HepG2 (cell line): Measurements from ENCODE around the gene PURB. TPM values are rescaled to one million over a fixed set of nuclear protein-coding genes. Genes with fewer than 3 reads are reported as not detected.

Experiments
- ATAC-seq: fragments of 200-7000 bp; cut with Tn5 transposase; 3 replicates; pipeline ENCODE4 v1.9.1; 2020; ENCODE audit warnings: mild to moderate bottlenecking, moderate library complexity
- BruUV-seq: library from RNA; stranded (reverse); fragments of 400-500 nt; replicated peaks from 2 replicates; lab custom pipeline; 2021; lab: Mats Ljungman, UMichigan
- CTCF ChIA-PET: fragments of 300-600 bp; formaldehyde crosslinking; extraction: SDS; loops from one replicate; lab custom pipeline; 2021; ENCODE audit warnings: low total read pairs, inconsistent platforms, low intra/inter-chr PET ratio; lab: Yijun Ruan, JAX
- POLR2A ChIA-PET: fragments of 350-600 bp; sonication (Branson Sonifier 250); formaldehyde crosslinking; loops from one replicate; lab custom pipeline; 2020; ENCODE audit warnings: antibody characterized with exemption, inconsistent platforms; lab: Yijun Ruan, JAX
- DNase-seq: peaks from one replicate; pipeline ENCODE4 v3.0.0-alpha.2; 2015; ENCODE audit warnings: low spot score
- FAIRE-seq: peaks from 3 replicates; lab custom pipeline; 2011; peaks lifted over from hg19 to GRCh38; lab: Jason Lieb, UNC
- H2AFZ ChIP-seq: one replicate; pipeline ENCODE4 v1.6.1; 2011; ENCODE audit warnings: low read length, inconsistent platforms
- H3K27ac ChIP-seq: fragments of 300-600 bp; 3 replicates; pipeline ENCODE4 v1.8.0; 2011; ENCODE audit warnings: mixed run types, mild to moderate bottlenecking, mixed read lengths, low read length, inconsistent platforms; ENCODE audit not compliant: insufficient read depth; ENCODE audit errors: extremely low read length
- H3K27me3 ChIP-seq, 2 experiments: fragments of 200-600 bp in 1 of 2; 2 replicates in 1 of 2; 3 replicates in 1 of 2; pipeline versions ENCODE4 v1.6.0 to v1.8.0; 2011; ENCODE audit warnings: low read length in 2 of 2, mild to moderate bottlenecking in 2 of 2, moderate library complexity in 2 of 2, inconsistent platforms in 1 of 2; ENCODE audit not compliant: insufficient read depth in 2 of 2, control insufficient read depth in 1 of 2
- H3K36me3 ChIP-seq, 2 experiments: fragments of 200-600 bp in 1 of 2; replicated peaks in 1 of 2; 2 replicates in 1 of 2; 3 replicates in 1 of 2; pipeline versions ENCODE4 v1.5.1 to v1.8.0; 2011; ENCODE audit warnings: low read length in 2 of 2, inconsistent platforms in 1 of 2; ENCODE audit not compliant: insufficient read depth in 2 of 2, control insufficient read depth in 1 of 2
- H3K4me1 ChIP-seq: 2 replicates; pipeline ENCODE4 v1.5.1; 2012; ENCODE audit warnings: low read length, inconsistent platforms; ENCODE audit not compliant: insufficient read depth
- H3K4me2 ChIP-seq: 2 replicates; pipeline ENCODE4 v1.6.0; 2011; ENCODE audit warnings: low read depth, low read length, inconsistent platforms
- H3K4me3 ChIP-seq, 3 experiments: fragments of 200-600 bp in 1 of 3; sonication (generic), shearing (Covaris generic) in 1 of 3; replicated peaks in 1 of 3; 2 replicates each; pipeline ENCODE4 v1.5.1; 2011 to 2016; ENCODE audit warnings: low read length in 3 of 3, inconsistent platforms in 2 of 3, low read depth in 2 of 3, mild to moderate bottlenecking in 2 of 3, control low read depth in 1 of 3, mixed read lengths in 1 of 3; ENCODE audit not compliant: insufficient read depth in 1 of 3
- H3K79me2 ChIP-seq: one replicate; pipeline ENCODE4 v1.6.1; 2011; ENCODE audit warnings: low read length, inconsistent platforms; ENCODE audit not compliant: insufficient read depth
- H3K9ac ChIP-seq: 2 replicates; pipeline ENCODE4 v1.6.0; 2011; ENCODE audit warnings: mild to moderate bottlenecking, low read depth, low read length, inconsistent platforms; ENCODE audit not compliant: insufficient read depth
- H3K9me3 ChIP-seq: 2 replicates; pipeline ENCODE4 v1.5.1; 2012; ENCODE audit warnings: mild to moderate bottlenecking, low read length
- H4K20me1 ChIP-seq: 2 replicates; pipeline ENCODE4 v1.6.0; 2011; ENCODE audit warnings: inconsistent platforms, mild to moderate bottlenecking, low read length, moderate library complexity; ENCODE audit not compliant: insufficient read depth
- DNMT3B ChIP-seq: conservative IDR thresholded peaks from 2 replicates; pipeline ENCODE4 v1.6.1; 2016; ENCODE audit warnings: missing biosample characterization, control low read depth
- DR1 ChIP-seq: sonication (generic); formaldehyde crosslinking; IDR thresholded peaks from 2 replicates; pipeline ENCODE4 v1.8.0; 2021; ENCODE audit warnings: mild to moderate bottlenecking, missing genetic modification reagents, inconsistent platforms
- JARID2 ChIP-seq: sonication (generic); formaldehyde crosslinking; IDR thresholded peaks from 2 replicates; pipeline ENCODE4 v1.8.1; 2023; ENCODE audit warnings: missing genetic modification reagents, inconsistent platforms; ENCODE audit not compliant: insufficient replicate concordance
- KLF15 ChIP-seq: sonication (generic); formaldehyde crosslinking; IDR thresholded peaks from 2 replicates; pipeline ENCODE4 v1.8.1; 2023; ENCODE audit warnings: borderline replicate concordance, mild to moderate bottlenecking, inconsistent platforms, missing genetic modification reagents, mixed read lengths
- MAX ChIP-seq: IDR thresholded peaks from 2 replicates; pipeline ENCODE4 v1.6.1; 2012; ENCODE audit warnings: inconsistent platforms
- MLLT10 ChIP-seq: sonication (generic); formaldehyde crosslinking; IDR thresholded peaks from 2 replicates; pipeline ENCODE4 v1.4.0; 2020; ENCODE audit warnings: missing genetic modification reagents
- SAFB2 ChIP-seq: sonication (generic); formaldehyde crosslinking; IDR thresholded peaks from 2 replicates; pipeline ENCODE4 v1.5.1; 2020; ENCODE audit warnings: missing genetic modification reagents, low read depth, mild to moderate bottlenecking, borderline replicate concordance
- SMARCC2 ChIP-seq: fragments of 450-650 bp; IDR thresholded peaks from 2 replicates; pipeline ENCODE4 v1.6.1; 2017; ENCODE audit warnings: antibody characterized with exemption, mild to moderate bottlenecking
- USF2 ChIP-seq, 2 experiments: sonication (generic) in 1 of 2; formaldehyde crosslinking in 1 of 2; IDR thresholded peaks; 2 replicates each; pipeline versions ENCODE4 v1.5.1 to v1.6.1; 2011 to 2020; ENCODE audit warnings: borderline replicate concordance in 1 of 2, low read depth in 1 of 2, low read length in 1 of 2, mild to moderate bottlenecking in 1 of 2, missing genetic modification reagents in 1 of 2, moderate library complexity in 1 of 2
- ZC3H13 ChIP-seq: sonication (generic); formaldehyde crosslinking; IDR thresholded peaks from 2 replicates; pipeline ENCODE4 v1.8.1; 2023; ENCODE audit warnings: mild to moderate bottlenecking, missing genetic modification reagents, moderate library complexity
- ZFP37 ChIP-seq: sonication (generic); formaldehyde crosslinking; IDR thresholded peaks from 2 replicates; pipeline ENCODE4 v1.4.0; 2020; ENCODE audit warnings: missing genetic modification reagents, borderline replicate concordance
- ZNF224 ChIP-seq: sonication (generic); formaldehyde crosslinking; IDR thresholded peaks from 2 replicates; pipeline ENCODE4 v1.5.0; 2020; ENCODE audit warnings: mild to moderate bottlenecking, missing genetic modification reagents
- ZNF563 ChIP-seq: sonication (generic); formaldehyde crosslinking; IDR thresholded peaks from 2 replicates; pipeline ENCODE4 v1.8.0; 2022; ENCODE audit warnings: mild to moderate bottlenecking, moderate library complexity, missing genetic modification reagents
- ZNF7 ChIP-seq: IDR thresholded peaks from 2 replicates; pipeline ENCODE4 v1.6.1; 2016; ENCODE audit warnings: missing biosample characterization, missing genetic modification reagents
- ZNF746 ChIP-seq: sonication (generic); formaldehyde crosslinking; IDR thresholded peaks from 2 replicates; pipeline ENCODE4 v1.8.0; 2022; ENCODE audit warnings: mild to moderate bottlenecking, missing genetic modification reagents
- in situ Hi-C: cut with HindIII; loops from 2 replicates; pipeline ENCODE4 v1.10.0; 2017; ENCODE audit warnings: low pct_unique_long_range_greater_than_20kb; ENCODE audit not compliant: extremely low pct_ligation_motif_present
- intact Hi-C: fragments of 100-400 bp; cut with micrococcal nuclease; formaldehyde crosslinking; loops from one replicate; pipeline ENCODE4 v1.10.0; 2022; ENCODE audit not compliant: unreplicated experiment
- polyA plus RNA-seq, 8 experiments: library from polyadenylated mRNA; depleted of rRNA in 3 of 8; stranded (reverse) in 7 of 8; unstranded in 1 of 8; fragments of >200 nt; fragmentation: Illumina TruSeq in 4 of 8; extraction: Trizol in 4 of 8; gene quantifications; 2 replicates each; pipeline versions ENCODE4 v1.2.1 to v1.2.3, GENCODE V29; 2011 to 2016; ENCODE audit warnings: low read depth in 4 of 8, missing spikeins in 1 of 8, mixed read lengths in 1 of 8; ENCODE audit not compliant: insufficient read depth in 1 of 8
- total RNA-seq, 5 experiments: library from RNA; depleted of rRNA; stranded (reverse); fragments of >200 nt; fragmentation: Illumina TruSeq; extraction: Trizol; gene quantifications; 2 replicates each; pipeline ENCODE4 v1.2.3, GENCODE V29; 2016; ENCODE audit warnings: low read depth in 1 of 5
- TF ChIP-seq, protein P1 (sequence below): sonication (generic); formaldehyde crosslinking; conservative IDR thresholded peaks from 2 replicates; pipeline ENCODE4 v1.4.0; 2020; ENCODE audit warnings: missing genetic modification reagents
- TF ChIP-seq, protein P2 (sequence below): sonication (generic); formaldehyde crosslinking; IDR thresholded peaks from 2 replicates; pipeline ENCODE4 v1.4.0; 2020; ENCODE audit warnings: mild to moderate bottlenecking, missing genetic modification reagents

PURB gene
- total and polyA plus RNA-seq, 2 of the 13 experiments (the other 11 are each of a cell fraction or from before 2014, with no cell fraction given): 2.3 to 4.3 TPM

- DNase-seq: no peak
- no TSS peak for BruUV-seq
- Histone ChIP-seq H4K20me1 (no peaks in the 10 kb centered on the region), H3K27me3 (peaks cover 0 to 4% of the 10 kb centered on the region in 2 experiments; a peak in 2 of 5 replicates), H3K4me3 (no peak overlapping the region), H2AFZ (no peak overlapping the region)
- no peak for FAIRE-seq
- TF ChIP-seq DR1 (CRISPR knock-in tag) (no peak), JARID2 (no peak), USF2 (IDR thresholded peaks at IDR 0.05; ENCODE audit: low read depth, low read length) (no peak), USF2 (CRISPR knock-in tag; IDR thresholded peaks at IDR 0.05; ENCODE audit: borderline replicate concordance) (no peak), KLF15 (CRISPR knock-in tag) (no peak), SAFB2 (CRISPR knock-in tag) (no peak), ZNF224 (CRISPR knock-in tag) (no peak), ZC3H13 (CRISPR knock-in tag) (no peak), MLLT10 (CRISPR knock-in tag) (no peak), ZFP37 (CRISPR knock-in tag) (no peak), ZNF746 (no peak), SMARCC2 (no peak), MAX (no peak), ZNF7 (CRISPR knock-in tag) (no peak), DNMT3B (CRISPR knock-in tag) (no peak), ZNF563 (no peak)
- TF ChIP-seq, protein P1, sequence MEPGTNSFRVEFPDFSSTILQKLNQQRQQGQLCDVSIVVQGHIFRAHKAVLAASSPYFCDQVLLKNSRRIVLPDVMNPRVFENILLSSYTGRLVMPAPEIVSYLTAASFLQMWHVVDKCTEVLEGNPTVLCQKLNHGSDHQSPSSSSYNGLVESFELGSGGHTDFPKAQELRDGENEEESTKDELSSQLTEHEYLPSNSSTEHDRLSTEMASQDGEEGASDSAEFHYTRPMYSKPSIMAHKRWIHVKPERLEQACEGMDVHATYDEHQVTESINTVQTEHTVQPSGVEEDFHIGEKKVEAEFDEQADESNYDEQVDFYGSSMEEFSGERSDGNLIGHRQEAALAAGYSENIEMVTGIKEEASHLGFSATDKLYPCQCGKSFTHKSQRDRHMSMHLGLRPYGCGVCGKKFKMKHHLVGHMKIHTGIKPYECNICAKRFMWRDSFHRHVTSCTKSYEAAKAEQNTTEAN: no peak
- TF ChIP-seq, protein P2, sequence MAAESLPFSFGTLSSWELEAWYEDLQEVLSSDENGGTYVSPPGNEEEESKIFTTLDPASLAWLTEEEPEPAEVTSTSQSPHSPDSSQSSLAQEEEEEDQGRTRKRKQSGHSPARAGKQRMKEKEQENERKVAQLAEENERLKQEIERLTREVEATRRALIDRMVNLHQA (CRISPR knock-in tag): no peak
- TF ChIP-seq, all 625 proteins: peak for 0
- no peaks in the 10 kb centered on the region for H3K36me3 ChIP-seq
- H3K9me3 ChIP-seq: no peaks in the 10 kb centered on the region
- H3K9ac ChIP-seq: no peak overlapping the region
- no peak for ATAC-seq
- no peak overlapping the region for H3K4me2 ChIP-seq
- CTCF ChIA-PET: interaction anchor here (1.4 kb wide), 1 partner anchor 61 kb away, joined by 3 read pairs; no protein-coding TSS in a partner anchor
- no peak overlapping the region for H3K27ac ChIP-seq
- no peaks in the 10 kb centered on the region for H3K79me2 ChIP-seq
- intact Hi-C loops (no loop called here), in situ Hi-C loops (loop anchor here (5.0 kb wide), 1 partner anchor 56 kb away; no protein-coding TSS in a partner anchor)
- H3K4me1 ChIP-seq: peaks cover 8% of the 10 kb centered on the region
- POLR2A ChIA-PET: no interaction called here
These were observed 32.7 kb upstream of the PURB start for GRCh38 chr7:44918029-44918428.
